Cardiac fibroblast (primary cell): ENCODE results near the gene BLVRA.
"Not testable (repeated sequence)": the region's sequence is repeated elsewhere in the genome, so short reads cannot be mapped to it uniquely, and the experiment has no call there.

Source experiments
- DNase-seq, 2 donors: peaks; one replicate each; pipeline versions ENCODE4 v3.0.0 to v3.0.0-alpha.2; 2010; ENCODE audit warnings: low read depth in 2 of 2
- H3K4me3 ChIP-seq, 2 donors: replicated peaks in 1 of 2; 1 replicate in 1 of 2; 2 replicates in 1 of 2; pipeline ENCODE4 v1.5.1; 2011; ENCODE audit warnings: low read depth in 2 of 2, low read length in 2 of 2, mild to moderate bottlenecking in 2 of 2, moderate library complexity in 1 of 2
- TF ChIP-seq, protein P1 (sequence below): IDR thresholded peaks from one replicate; pipeline ENCODE4 v1.5.1; 2011; ENCODE audit warnings: low read depth, mild to moderate bottlenecking, low read length, inconsistent platforms

BLVRA gene, protein sequence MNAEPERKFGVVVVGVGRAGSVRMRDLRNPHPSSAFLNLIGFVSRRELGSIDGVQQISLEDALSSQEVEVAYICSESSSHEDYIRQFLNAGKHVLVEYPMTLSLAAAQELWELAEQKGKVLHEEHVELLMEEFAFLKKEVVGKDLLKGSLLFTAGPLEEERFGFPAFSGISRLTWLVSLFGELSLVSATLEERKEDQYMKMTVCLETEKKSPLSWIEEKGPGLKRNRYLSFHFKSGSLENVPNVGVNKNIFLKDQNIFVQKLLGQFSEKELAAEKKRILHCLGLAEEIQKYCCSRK

DNA sequence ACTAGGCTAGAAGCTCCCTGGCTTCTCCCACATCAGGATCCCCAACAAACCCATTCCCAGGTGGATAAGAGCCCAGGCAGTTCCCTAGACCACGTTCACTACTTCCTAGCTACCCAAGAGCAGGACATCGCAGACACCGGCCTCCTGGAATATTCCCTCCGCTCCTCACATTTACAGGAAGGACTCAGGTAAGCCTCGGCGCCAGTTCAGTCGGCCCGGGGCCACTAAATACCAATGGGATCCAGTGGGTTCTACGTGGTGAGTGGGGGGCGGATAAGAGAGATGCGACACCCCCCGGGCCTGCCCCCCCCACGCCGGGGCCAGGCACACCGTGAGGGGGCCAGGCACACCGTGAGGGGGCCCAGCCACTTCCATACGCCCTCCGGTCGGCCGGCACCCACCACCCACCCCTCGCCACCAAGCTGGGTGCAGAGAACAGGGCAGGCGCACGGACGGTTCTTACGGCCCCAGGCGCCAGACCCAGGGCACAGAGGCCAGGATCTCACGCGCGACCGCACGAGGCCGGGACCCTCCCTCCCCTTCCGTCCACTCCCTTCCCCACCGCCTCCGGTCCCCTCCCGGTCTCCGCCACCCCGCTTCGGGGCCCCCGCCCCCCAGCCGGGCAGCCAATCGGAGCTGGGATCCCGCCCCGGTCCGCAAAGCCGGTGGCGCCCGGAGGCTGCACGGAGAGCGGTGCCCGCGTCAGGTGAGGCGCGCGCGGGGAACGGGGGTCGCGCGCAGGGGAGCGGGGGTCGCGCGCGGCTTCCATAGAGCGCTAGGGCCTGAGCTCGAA lies at the start of gene BLVRA:
Gene BLVRA, plus strand, starts transcription at position 652 of the 793 bp plus-strand sequence. CDS start 12,479 bp downstream, outside the sequence.
- TF ChIP-seq, protein P1, sequence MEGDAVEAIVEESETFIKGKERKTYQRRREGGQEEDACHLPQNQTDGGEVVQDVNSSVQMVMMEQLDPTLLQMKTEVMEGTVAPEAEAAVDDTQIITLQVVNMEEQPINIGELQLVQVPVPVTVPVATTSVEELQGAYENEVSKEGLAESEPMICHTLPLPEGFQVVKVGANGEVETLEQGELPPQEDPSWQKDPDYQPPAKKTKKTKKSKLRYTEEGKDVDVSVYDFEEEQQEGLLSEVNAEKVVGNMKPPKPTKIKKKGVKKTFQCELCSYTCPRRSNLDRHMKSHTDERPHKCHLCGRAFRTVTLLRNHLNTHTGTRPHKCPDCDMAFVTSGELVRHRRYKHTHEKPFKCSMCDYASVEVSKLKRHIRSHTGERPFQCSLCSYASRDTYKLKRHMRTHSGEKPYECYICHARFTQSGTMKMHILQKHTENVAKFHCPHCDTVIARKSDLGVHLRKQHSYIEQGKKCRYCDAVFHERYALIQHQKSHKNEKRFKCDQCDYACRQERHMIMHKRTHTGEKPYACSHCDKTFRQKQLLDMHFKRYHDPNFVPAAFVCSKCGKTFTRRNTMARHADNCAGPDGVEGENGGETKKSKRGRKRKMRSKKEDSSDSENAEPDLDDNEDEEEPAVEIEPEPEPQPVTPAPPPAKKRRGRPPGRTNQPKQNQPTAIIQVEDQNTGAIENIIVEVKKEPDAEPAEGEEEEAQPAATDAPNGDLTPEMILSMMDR, result no peak
- DNase-seq, result peak; percentile 40 to 65
- H3K4me3 ChIP-seq, result peak within 1 kb of the TSS; percentile 68 to 71

DNA sequence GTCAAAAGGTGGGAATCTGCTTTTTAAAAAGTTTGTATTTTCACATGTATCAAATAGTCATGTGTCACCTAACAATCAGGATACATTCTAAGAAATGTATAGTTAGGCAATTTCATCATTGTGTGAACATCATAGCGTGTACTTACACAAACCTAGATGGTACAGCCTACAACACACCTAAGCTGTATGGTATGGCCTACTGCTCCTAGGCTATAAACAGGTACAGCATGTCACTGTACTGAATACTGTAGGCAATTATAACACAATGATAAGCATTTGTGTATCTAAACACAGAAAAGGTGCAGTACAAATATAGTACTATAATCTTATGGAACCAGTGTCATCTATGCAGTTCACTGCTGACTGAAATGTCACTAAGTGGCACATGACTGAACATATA lies 47.0 kb upstream of the BLVRA start:
- H3K4me3 ChIP-seq, result no peak overlapping the region
- TF ChIP-seq, protein P1, result no peak
- no peak for DNase-seq

DNA sequence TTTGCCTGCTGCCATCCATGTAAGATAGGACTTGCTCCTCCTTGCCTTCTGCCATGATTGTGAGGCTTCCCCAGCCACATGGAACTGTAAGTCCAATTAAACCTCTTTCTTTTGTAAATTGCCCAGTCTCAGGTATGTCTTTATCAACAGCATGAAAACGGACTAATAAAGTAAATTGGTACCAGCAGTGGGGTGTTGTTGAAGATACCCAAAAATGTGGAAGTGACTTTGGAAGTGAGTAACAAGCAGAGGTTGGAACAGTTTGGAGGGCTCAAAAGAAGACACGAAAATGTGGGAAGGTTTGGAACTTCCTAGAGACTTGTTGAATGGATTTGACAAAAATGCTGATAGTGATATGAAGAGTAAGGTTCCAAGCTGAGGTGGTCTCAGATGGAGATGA lies 42.5 kb upstream of the BLVRA start:
- DNase-seq, H3K4me3 ChIP-seq: not testable (repeated sequence)

DNA sequence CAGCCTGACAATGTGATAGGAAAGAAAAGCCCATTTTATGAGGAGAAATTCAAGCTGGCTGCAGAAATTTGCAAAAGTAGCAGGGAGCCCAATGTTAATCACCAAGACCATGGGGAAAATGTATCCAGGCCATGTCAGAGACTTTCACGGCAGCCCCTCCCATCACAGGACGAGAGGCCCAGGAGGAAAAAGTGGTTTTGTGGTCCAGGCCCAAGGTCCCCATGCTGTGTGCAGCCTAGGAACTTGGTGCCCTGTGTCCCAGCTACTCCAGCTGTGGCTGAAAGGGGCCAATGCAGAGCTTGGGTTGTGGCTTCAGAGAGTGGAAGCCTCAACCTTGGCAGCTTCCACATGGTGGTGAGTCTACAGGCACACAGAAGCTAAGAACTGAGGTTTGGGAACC lies 41.9 kb upstream of the BLVRA start:
- TF ChIP-seq, protein P1, result no peak
- no peak overlapping the region for H3K4me3 ChIP-seq
- DNase-seq, result no peak

DNA sequence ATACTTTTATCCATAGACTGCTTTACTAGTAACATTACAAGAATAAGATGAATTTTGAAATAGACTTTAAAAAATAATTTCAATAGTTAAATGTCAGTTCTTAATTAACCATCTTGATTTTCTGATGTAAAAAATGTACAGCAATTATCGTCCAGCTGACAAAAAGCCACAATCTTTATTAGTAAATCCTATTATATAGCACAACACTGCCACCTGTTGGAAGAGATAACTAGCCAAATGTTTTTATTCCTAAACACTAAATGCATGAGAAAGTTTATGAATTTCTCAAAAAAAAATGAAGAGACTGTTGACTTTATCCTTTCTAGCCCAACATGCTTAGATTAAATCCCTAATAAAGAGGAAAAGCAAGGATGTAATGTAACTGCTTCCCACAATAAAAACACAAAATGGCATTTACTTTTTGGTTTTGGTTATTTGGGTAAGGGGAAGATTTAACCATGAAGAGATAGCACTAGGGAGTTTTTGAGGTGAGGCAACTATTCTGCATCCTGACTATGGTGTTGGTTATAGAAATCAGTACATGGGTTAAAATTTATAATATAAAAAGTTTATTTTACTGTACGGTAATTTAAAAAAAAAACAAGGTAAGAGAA lies 37.2 kb upstream of the BLVRA start:
- TF ChIP-seq, protein P1, result peak; percentile 57
- DNase-seq, result peak; percentile 72 to 78
- no peak overlapping the region for H3K4me3 ChIP-seq

DNA sequence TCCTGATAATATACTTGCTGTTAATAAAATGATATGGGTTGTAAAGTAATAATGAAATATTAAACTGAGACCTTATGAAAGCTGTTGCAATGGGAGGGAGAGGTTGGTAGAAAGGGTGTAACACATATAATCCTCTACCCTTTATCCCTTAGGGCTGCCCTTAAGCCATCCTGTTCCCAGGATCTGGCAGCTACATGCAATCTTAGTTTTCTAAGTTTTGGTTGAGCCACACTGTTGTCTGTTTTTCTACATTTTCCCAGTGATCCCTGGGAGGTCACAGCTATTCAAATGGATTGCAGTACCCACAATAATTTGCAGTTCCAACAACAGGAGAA lies 35.5 kb upstream of the BLVRA start:
- DNase-seq, result no peak
- TF ChIP-seq, protein P1, result no peak
- H3K4me3 ChIP-seq, result no peak overlapping the region

DNA sequence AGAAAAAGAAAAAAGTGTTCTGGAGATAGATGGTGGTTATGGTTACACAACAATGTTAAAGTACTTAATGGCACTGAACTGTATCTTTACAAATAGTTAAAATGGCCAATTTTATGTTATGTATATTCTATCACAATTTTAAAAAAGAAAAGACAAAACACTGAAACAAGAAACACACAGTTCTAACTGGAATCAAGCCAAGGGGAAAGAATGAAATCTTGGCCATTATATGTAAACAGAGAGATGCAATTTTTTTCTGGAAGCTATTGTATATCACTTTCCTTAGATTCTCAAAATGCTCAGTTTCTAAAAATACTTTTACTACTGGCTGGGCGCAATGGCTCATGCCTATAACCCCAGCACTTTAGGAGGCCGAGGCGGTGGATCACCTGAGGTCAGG lies 33.2 kb upstream of the BLVRA start:
- TF ChIP-seq, protein P1, result no peak
- DNase-seq, result no peak
- H3K4me3 ChIP-seq, result no peak overlapping the region
